CD14-positive monocyte (primary cell): ENCODE results near the gene VAMP4. TPM values are rescaled to one million over a fixed set of nuclear protein-coding genes. Genes with fewer than 3 reads are reported as not detected.

Experiments used
- DNase-seq, 3 donors: peaks; one replicate each; pipeline ENCODE4 v3.0.0-alpha.2; 2011 to 2022
- H2AFZ ChIP-seq: 2 replicates; pipeline ENCODE4 v1.6.0; 2012; ENCODE audit warnings: mild to moderate bottlenecking, low read depth, low read length, inconsistent platforms; ENCODE audit not compliant: insufficient read depth, poor library complexity, severe bottlenecking
- H3K27ac ChIP-seq, 2 donors: 1 replicate in 1 of 2; 2 replicates in 1 of 2; pipeline ENCODE4 v1.5.1; 2012 to 2013; ENCODE audit warnings: low read length in 2 of 2, control low read depth in 1 of 2, inconsistent platforms in 1 of 2, low read depth in 1 of 2, mild to moderate bottlenecking in 1 of 2
- H3K27me3 ChIP-seq, 2 donors: one replicate each; pipeline versions ENCODE4 v1.6.0 to v1.6.1; 2011 to 2013; ENCODE audit warnings: low read length in 2 of 2; ENCODE audit not compliant: control insufficient read depth in 2 of 2, insufficient read depth in 2 of 2
- H3K36me3 ChIP-seq, 2 donors: replicated peaks in 1 of 2; 1 replicate in 1 of 2; 2 replicates in 1 of 2; pipeline versions ENCODE4 v1.5.1 to v1.6.1; 2012 to 2013; ENCODE audit warnings: low read length in 2 of 2, control low read depth in 1 of 2, inconsistent platforms in 1 of 2, mild to moderate bottlenecking in 1 of 2; ENCODE audit not compliant: insufficient read depth in 2 of 2, control insufficient read depth in 1 of 2
- H3K4me1 ChIP-seq, 2 donors: 1 replicate in 1 of 2; 2 replicates in 1 of 2; pipeline versions ENCODE4 v1.5.1 to v1.6.1; 2012 to 2013; ENCODE audit warnings: low read length in 2 of 2, control low read depth in 1 of 2, inconsistent platforms in 1 of 2, mild to moderate bottlenecking in 1 of 2, moderate library complexity in 1 of 2; ENCODE audit not compliant: insufficient read depth in 2 of 2, control insufficient read depth in 1 of 2
- H3K4me2 ChIP-seq: replicated peaks from 2 replicates; pipeline ENCODE3; 2012; ENCODE audit warnings: low read length, moderate library complexity, mild to moderate bottlenecking; ENCODE audit not compliant: poor library complexity, severe bottlenecking; ENCODE audit errors: extremely low read depth
- H3K4me3 ChIP-seq, 3 experiments: fragments of 200-600 bp in 1 of 3; sonication (generic) in 1 of 3; replicated peaks in 1 of 3; 1 replicate in 2 of 3; 2 replicates in 1 of 3; pipeline ENCODE4 v1.5.1; 2011 to 2013; ENCODE audit warnings: low read length in 3 of 3, mild to moderate bottlenecking in 3 of 3, control low read depth in 2 of 3, low read depth in 2 of 3, inconsistent platforms in 1 of 3, moderate library complexity in 1 of 3
- H3K79me2 ChIP-seq: 2 replicates; pipeline ENCODE4 v1.6.0; 2012; ENCODE audit warnings: mild to moderate bottlenecking, control low read depth, inconsistent platforms, low read length, moderate library complexity; ENCODE audit not compliant: insufficient read depth
- H3K9ac ChIP-seq: 2 replicates; pipeline ENCODE4 v1.6.0; 2017; ENCODE audit warnings: low read length, mild to moderate bottlenecking; ENCODE audit not compliant: insufficient read depth, poor library complexity, severe bottlenecking
- H3K9me3 ChIP-seq, 2 donors: replicated peaks in 1 of 2; 1 replicate in 1 of 2; 2 replicates in 1 of 2; pipeline versions ENCODE4 v1.5.1 to v1.6.1; 2012 to 2013; ENCODE audit warnings: low read length in 2 of 2, control low read depth in 1 of 2; ENCODE audit not compliant: control insufficient read depth in 1 of 2, insufficient read depth in 1 of 2
- H4K20me1 ChIP-seq: 2 replicates; pipeline ENCODE4 v1.6.0; 2012; ENCODE audit warnings: mild to moderate bottlenecking, low read length, control low read depth, moderate library complexity; ENCODE audit not compliant: insufficient read depth
- H3K27ac Mint-ChIP-seq, 7 donors: one replicate each; pipeline ENCODE4 v1.8.0; 2020; ENCODE audit warnings: mild to moderate bottlenecking in 7 of 7, mixed read lengths in 7 of 7, moderate library complexity in 6 of 7, inconsistent platforms in 2 of 7
- H3K27me3 Mint-ChIP-seq, 3 donors: one replicate each; pipeline ENCODE4 v1.8.0; 2021 to 2022; ENCODE audit warnings: low read depth in 3 of 3, mild to moderate bottlenecking in 3 of 3, mixed read lengths in 3 of 3, moderate library complexity in 3 of 3, inconsistent platforms in 1 of 3
- H3K36me3 Mint-ChIP-seq, 2 donors: one replicate each; pipeline ENCODE4 v1.8.0; 2020; ENCODE audit warnings: mixed read lengths in 2 of 2, inconsistent platforms in 1 of 2, mild to moderate bottlenecking in 1 of 2
- H3K4me1 Mint-ChIP-seq: one replicate; pipeline ENCODE4 v1.8.0; 2020; ENCODE audit warnings: mild to moderate bottlenecking, mixed read lengths
- H3K4me3 Mint-ChIP-seq, 2 donors: one replicate each; pipeline ENCODE4 v1.8.0; 2020; ENCODE audit warnings: mild to moderate bottlenecking in 2 of 2, mixed read lengths in 2 of 2, moderate library complexity in 1 of 2
- H3K9me3 Mint-ChIP-seq, 7 donors: one replicate each; pipeline ENCODE4 v1.8.0; 2020 to 2022; ENCODE audit warnings: mixed read lengths in 7 of 7, mild to moderate bottlenecking in 6 of 7, moderate library complexity in 6 of 7, inconsistent platforms in 2 of 7
- WGBS: methylation state at CpG from one replicate; pipeline ENCODE4 v1.1.5; 2013; ENCODE audit warnings: missing lambda C conversion rate; ENCODE audit not compliant: insufficient coverage; 5-methylcytosine and 5-hydroxymethylcytosine counted together
- intact Hi-C, 2 donors: fragments of 100-400 bp; cut with micrococcal nuclease; formaldehyde crosslinking; loops; one replicate each; pipeline versions ENCODE4 v1.15.0 to v1.15.1; 2023
- polyA plus RNA-seq, 3 donors: library from polyadenylated mRNA; depleted of rRNA in 1 of 3; unstranded in 2 of 3; stranded (reverse) in 1 of 3; fragments of 300-500 nt in 2 of 3; fragments of >200 nt in 1 of 3; fragmentation: Illumina TruSeq in 2 of 3; gene quantifications; 1 replicate in 2 of 3; 2 replicates in 1 of 3; pipeline ENCODE4 v1.2.3, GENCODE V29; 2012 to 2021
- TF ChIP-seq, protein P1 (sequence below): fragments of 200-600 bp; IDR thresholded peaks from one replicate; pipeline ENCODE4 v1.8.0; 2022; ENCODE audit warnings: antibody characterized with exemption, mild to moderate bottlenecking

The VAMP4 gene
- polyA plus RNA-seq, 3 donors: 13.3 to 19.5 (median 18.8) TPM

DNA sequence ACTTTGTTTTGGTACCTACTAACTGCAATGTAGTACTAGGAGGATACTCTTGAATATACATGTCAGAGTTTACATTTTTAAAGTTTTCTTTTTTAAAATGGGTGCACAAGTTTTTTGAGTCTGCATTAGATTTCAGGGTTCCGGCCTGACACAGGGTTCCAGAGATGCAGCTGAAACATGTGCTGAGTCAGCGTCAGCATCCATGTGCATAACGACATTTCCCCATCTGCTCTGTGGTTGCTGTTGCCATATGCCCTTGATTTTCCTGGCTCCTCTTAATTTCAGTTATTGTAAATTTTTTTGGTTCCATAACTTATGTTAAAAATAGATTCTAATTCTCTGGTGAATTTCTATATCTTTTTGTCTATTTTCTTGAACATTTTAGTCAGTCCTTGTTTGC, 27.3 kb upstream of the VAMP4 start:
- H3K27me3 Mint-ChIP-seq: no peaks in the 10 kb centered on the region
- H2AFZ ChIP-seq: no peak overlapping the region

DNA sequence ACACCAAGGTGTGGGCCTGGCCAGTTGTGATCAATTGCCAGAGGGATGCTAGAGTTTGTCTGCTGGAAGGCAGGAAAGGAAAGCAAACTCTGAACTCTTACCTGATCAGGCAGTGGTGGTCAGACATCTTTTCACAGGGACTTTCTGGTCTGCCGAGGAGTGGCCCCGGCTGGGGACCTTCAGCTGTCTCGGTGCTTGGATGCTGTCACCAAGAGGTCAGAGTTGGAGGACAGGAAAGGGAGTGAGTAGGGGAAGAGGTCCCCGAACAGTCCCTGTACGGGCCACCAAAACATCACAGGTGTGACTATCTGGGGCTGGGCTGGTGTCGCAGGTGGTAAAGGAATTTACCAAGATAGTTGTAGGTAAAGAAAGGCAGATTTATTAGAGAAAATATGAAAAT, 21.9 kb upstream of the VAMP4 start:
- H3K9me3 Mint-ChIP-seq: no peaks in the 10 kb centered on the region

More for the DNA sequence above, 27.3 kb upstream of the VAMP4 start:
- Mint-ChIP-seq H3K36me3 (no peaks in the 10 kb centered on the region), H3K9me3 (no peaks in the 10 kb centered on the region), H3K27ac (no peak overlapping the region), H3K4me3 (no peak overlapping the region), H3K4me1 (peaks cover 43% of the 10 kb centered on the region)
- Histone ChIP-seq H3K27me3 (no peaks in the 10 kb centered on the region), H3K9me3 (no peaks in the 10 kb centered on the region), H3K27ac (no peak overlapping the region), H4K20me1 (no peaks in the 10 kb centered on the region), H3K4me2 (no peak overlapping the region), H3K4me3 (no peak overlapping the region), H3K4me1 (peaks cover 32 to 40% of the 10 kb centered on the region in 2 donors), H3K36me3 (no peaks in the 10 kb centered on the region), H3K9ac (no peak overlapping the region), H3K79me2 (no peaks in the 10 kb centered on the region)
- WGBS: 18% methylated on average over 3 of the region's 3 CpGs
- intact Hi-C loops: no loop called here
- TF ChIP-seq, protein P1, sequence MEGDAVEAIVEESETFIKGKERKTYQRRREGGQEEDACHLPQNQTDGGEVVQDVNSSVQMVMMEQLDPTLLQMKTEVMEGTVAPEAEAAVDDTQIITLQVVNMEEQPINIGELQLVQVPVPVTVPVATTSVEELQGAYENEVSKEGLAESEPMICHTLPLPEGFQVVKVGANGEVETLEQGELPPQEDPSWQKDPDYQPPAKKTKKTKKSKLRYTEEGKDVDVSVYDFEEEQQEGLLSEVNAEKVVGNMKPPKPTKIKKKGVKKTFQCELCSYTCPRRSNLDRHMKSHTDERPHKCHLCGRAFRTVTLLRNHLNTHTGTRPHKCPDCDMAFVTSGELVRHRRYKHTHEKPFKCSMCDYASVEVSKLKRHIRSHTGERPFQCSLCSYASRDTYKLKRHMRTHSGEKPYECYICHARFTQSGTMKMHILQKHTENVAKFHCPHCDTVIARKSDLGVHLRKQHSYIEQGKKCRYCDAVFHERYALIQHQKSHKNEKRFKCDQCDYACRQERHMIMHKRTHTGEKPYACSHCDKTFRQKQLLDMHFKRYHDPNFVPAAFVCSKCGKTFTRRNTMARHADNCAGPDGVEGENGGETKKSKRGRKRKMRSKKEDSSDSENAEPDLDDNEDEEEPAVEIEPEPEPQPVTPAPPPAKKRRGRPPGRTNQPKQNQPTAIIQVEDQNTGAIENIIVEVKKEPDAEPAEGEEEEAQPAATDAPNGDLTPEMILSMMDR: no peak
- DNase-seq: peak in 1 of 3 donors; percentile 14

More for the DNA sequence above, 21.9 kb upstream of the VAMP4 start:
- no peak overlapping the region for H3K9ac ChIP-seq
- no peak overlapping the region for H3K4me2 ChIP-seq
- no peak for DNase-seq
- H3K79me2 ChIP-seq: no peaks in the 10 kb centered on the region
- H3K36me3 ChIP-seq: no peaks in the 10 kb centered on the region
- H3K4me1 Mint-ChIP-seq: peaks cover 28% of the 10 kb centered on the region
- H3K4me3 ChIP-seq: no peak overlapping the region
- WGBS: 96% methylated on average over 4 of the region's 6 CpGs
- intact Hi-C loops: no loop called here
- no peak overlapping the region for H2AFZ ChIP-seq
- no peaks in the 10 kb centered on the region for H3K9me3 ChIP-seq
- H3K4me1 ChIP-seq: peaks cover 20 to 24% of the 10 kb centered on the region in 2 donors
- H3K27ac ChIP-seq: no peak overlapping the region
- TF ChIP-seq, protein P1: no peak
- no peaks in the 10 kb centered on the region for H3K36me3 Mint-ChIP-seq
- no peaks in the 10 kb centered on the region for H3K27me3 ChIP-seq
- no peak overlapping the region for H3K27ac Mint-ChIP-seq
- peaks cover 0 to 4% (median 1%) of the 10 kb centered on the region in 3 donors for H3K27me3 Mint-ChIP-seq
- no peak overlapping the region for H3K4me3 Mint-ChIP-seq
- H4K20me1 ChIP-seq: no peaks in the 10 kb centered on the region
